Measurements from ENCODE around the gene SSBP3. TPM values are rescaled to one million over a fixed set of nuclear protein-coding genes. Genes with fewer than 3 reads are reported as not detected.

Gene SSBP3
- total RNA-seq, 4 donors from 2014 or later, result 15.4 to 23.0 (median 18.2) TPM

DNA sequence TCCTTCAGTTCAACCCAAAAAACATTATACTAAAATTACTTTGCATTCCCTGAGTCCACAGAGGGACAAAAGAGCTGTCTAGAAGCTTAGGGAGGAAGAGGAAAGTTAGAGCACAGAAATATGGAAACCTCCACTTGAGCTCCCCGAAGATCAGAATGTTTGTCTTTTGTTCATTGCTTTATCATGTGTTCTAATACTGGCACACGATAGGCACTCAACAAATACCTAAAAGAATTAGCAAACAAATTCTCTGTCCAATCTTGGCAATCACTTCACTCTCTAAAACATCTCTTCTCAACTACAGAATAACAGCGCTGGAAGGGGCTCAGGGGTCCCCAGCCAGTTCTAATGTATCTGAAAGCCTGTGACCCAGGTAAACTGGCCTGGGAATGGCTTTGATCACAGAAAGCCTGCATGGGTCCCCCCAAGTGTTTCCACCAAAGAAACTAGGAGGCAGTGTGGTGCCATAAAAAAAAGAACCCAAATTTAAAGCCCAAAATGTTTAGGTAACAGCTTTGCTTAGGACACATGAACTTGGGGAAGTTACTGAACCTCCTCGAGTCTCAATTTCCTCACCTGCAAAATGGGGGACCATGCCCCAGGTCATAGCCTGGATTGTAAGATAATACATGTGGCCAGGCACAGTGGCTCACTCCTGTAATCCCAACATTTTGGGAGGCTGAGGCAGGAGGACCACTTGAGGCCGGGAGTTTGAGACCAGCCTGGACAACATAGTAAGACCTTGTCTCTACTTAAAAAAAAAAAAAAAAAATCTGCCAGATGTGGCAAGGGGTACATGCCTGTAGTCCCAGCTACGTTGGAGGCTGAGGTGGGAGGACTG lies 45.8 kb downstream of the SSBP3 start:
- peaks cover 21 to 27% of the 10 kb centered on the region in 2 donors for H3K4me1 ChIP-seq

DNA sequence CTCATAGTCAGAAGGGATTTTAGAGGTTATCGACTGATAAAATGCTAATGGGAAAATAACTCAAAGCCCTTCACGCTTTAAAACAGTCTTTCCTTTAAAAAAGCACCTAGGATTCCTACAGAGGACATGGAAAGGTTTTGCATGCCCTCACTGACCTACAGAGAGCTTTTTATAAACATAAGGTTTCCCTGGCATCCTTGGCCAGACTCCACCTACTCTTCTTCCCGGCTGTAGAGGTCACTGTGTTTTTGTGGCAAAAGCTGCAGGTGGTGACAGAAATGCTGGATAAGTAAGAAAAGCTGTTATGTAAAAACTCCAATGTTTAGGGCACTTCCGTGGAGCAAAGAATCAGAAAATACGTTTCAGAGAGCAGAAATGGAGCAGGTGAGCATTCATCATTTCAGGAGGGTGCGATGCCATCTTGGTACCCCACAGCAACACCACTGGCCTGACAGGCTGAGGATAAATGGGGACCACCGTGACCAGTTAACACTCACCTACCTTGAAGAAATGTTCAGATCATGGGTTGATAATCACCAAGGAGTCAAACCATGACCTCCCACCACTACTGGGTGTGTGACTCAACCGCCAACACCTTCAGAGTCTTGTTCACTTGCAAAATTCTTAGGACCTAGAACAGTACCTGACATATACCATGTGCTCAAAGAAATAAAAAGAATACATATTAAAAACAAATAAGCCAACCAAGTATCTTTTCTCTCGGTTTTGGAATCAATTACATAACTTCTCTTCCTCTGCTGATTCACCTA lies 46.6 kb downstream of the SSBP3 start:
- Histone ChIP-seq H3K4me3 (replicated peaks in 1 of 3) (no peak overlapping the region), H3K36me3 (no peaks in the 10 kb centered on the region), H3K4me1 (peaks cover 21 to 27% of the 10 kb centered on the region in 2 donors), H3K27ac (peak overlapping the region in 1 of 3 donors; percentile 27), H3K9me3 (no peaks in the 10 kb centered on the region), H3K27me3 (no peaks in the 10 kb centered on the region)
- TF ChIP-seq, protein P1, sequence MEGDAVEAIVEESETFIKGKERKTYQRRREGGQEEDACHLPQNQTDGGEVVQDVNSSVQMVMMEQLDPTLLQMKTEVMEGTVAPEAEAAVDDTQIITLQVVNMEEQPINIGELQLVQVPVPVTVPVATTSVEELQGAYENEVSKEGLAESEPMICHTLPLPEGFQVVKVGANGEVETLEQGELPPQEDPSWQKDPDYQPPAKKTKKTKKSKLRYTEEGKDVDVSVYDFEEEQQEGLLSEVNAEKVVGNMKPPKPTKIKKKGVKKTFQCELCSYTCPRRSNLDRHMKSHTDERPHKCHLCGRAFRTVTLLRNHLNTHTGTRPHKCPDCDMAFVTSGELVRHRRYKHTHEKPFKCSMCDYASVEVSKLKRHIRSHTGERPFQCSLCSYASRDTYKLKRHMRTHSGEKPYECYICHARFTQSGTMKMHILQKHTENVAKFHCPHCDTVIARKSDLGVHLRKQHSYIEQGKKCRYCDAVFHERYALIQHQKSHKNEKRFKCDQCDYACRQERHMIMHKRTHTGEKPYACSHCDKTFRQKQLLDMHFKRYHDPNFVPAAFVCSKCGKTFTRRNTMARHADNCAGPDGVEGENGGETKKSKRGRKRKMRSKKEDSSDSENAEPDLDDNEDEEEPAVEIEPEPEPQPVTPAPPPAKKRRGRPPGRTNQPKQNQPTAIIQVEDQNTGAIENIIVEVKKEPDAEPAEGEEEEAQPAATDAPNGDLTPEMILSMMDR (IDR thresholded peaks at IDR 0.05), result no peak
- no peak for TF ChIP-seq POLR2A (IDR thresholded peaks at IDR 0.05)
- peak; percentile 53 for DNase-seq
- WGBS, 2 donors, result 66 to 71% methylated on average over 9 of the region's 9 CpGs
- intact Hi-C loops (cut with DNase I), result no loop called here

More for the DNA sequence above, 45.8 kb downstream of the SSBP3 start:
- TF ChIP-seq POLR2A (IDR thresholded peaks at IDR 0.05), result no peak
- TF ChIP-seq, protein P1 (IDR thresholded peaks at IDR 0.05), result no peak
- no peak overlapping the region for H3K4me3 ChIP-seq (replicated peaks in 1 of 3)
- no peak overlapping the region for H3K27ac ChIP-seq
- H3K27me3 ChIP-seq, result no peaks in the 10 kb centered on the region
- no peaks in the 10 kb centered on the region for H3K9me3 ChIP-seq
- DNase-seq, result no peak
- whole genome bisulfite sequencing, 2 donors, result 82 to 85% methylated on average over 6 of the region's 6 CpGs
- no peaks in the 10 kb centered on the region for H3K36me3 ChIP-seq
- intact Hi-C loops (cut with DNase I), result no loop called here

DNA sequence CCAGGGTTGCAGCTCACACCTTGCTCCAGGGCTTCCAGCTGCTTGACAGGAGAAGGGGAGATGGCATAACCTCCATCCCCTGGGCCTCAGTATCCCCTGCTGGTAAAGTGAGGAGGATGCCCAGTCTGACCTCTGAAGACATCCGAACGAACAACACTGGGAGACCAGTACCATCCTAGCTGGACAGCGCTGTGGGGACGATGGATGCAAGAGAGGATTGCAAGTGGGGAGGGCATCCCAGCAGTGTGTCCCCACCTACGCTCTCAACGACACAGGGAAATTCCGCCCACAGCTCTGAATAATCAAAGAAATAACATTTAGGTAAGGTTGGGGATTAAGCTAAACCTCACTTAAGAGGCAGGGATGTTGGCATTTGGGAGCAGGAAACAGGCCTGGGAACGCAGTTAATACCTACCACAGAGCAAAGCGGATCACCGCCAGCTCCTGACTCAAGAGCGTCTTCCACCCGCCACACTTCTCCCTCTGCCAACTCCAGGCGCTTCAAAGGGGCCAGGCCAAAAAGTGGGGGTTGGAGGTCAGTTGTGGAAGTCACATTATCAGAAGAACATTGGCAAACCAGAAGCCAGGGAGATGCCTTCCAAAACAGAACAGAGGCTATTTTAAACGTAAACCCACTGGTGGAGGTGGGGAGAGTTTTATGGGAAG lies 47.6 kb downstream of the SSBP3 start:
- Histone ChIP-seq H3K4me3 (replicated peaks in 1 of 3) (no peak overlapping the region), H3K9me3 (no peaks in the 10 kb centered on the region), H3K27ac (no peak overlapping the region), H3K4me1 (peaks cover 21 to 27% of the 10 kb centered on the region in 2 donors), H3K27me3 (no peaks in the 10 kb centered on the region), H3K36me3 (no peaks in the 10 kb centered on the region)
- DNase-seq, result peak; percentile 38
- TF ChIP-seq, protein P1 (IDR thresholded peaks at IDR 0.05), result no peak
- no peak for TF ChIP-seq POLR2A (IDR thresholded peaks at IDR 0.05)
- 78 to 85% methylated on average over 14 of the region's 14 CpGs for WGBS, 2 donors
- intact Hi-C loops (cut with DNase I), result no loop called here

DNA sequence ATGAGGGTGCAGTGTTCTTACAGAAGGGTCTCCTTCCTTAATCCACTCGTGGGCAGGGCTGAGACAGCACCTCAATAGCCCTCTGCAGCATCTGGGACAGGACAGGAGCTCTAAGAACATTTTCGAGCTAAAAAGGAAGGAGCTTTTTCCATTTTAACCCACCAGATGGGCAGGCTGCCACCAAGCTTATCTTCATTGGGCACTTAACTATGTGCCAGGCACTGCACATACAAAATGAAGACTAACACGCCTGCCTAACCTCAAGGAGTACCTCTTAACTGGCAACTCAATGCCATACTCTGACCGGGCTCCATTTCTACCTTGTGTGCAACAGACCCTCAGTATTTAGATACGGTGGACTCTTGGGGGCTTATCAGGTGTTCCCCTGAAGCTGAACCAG lies 48.2 kb downstream of the SSBP3 start:
- intact Hi-C loops (cut with DNase I), result no loop called here
- no peak overlapping the region for H3K4me3 ChIP-seq (replicated peaks in 1 of 3)
- 36 to 38% methylated on average over 5 of the region's 5 CpGs for WGBS, 2 donors
- peak; percentile 76 to 85 for DNase-seq
- peaks cover 21 to 27% of the 10 kb centered on the region in 2 donors for H3K4me1 ChIP-seq
- TF ChIP-seq, protein P1 (IDR thresholded peaks at IDR 0.05), result no peak
- no peak for TF ChIP-seq POLR2A (IDR thresholded peaks at IDR 0.05)
- H3K9me3 ChIP-seq, result no peaks in the 10 kb centered on the region
- H3K27ac ChIP-seq, result no peak overlapping the region
- no peaks in the 10 kb centered on the region for H3K27me3 ChIP-seq
- H3K36me3 ChIP-seq, result no peaks in the 10 kb centered on the region

Data from thyroid gland (tissue), 4 donors.